GM18861 (cell line): ENCODE results near the gene TELO2.
"Not testable (repeated sequence)": the region's sequence is repeated elsewhere in the genome, so short reads cannot be mapped to it uniquely, and the experiment has no call there.

Source experiments
- ATAC-seq: cut with Tn5 transposase; IDR thresholded peaks from one replicate; pipeline ENCODE4 v1.9.1; 2021; ENCODE audit not compliant: unreplicated experiment

Gene TELO2

DNA sequence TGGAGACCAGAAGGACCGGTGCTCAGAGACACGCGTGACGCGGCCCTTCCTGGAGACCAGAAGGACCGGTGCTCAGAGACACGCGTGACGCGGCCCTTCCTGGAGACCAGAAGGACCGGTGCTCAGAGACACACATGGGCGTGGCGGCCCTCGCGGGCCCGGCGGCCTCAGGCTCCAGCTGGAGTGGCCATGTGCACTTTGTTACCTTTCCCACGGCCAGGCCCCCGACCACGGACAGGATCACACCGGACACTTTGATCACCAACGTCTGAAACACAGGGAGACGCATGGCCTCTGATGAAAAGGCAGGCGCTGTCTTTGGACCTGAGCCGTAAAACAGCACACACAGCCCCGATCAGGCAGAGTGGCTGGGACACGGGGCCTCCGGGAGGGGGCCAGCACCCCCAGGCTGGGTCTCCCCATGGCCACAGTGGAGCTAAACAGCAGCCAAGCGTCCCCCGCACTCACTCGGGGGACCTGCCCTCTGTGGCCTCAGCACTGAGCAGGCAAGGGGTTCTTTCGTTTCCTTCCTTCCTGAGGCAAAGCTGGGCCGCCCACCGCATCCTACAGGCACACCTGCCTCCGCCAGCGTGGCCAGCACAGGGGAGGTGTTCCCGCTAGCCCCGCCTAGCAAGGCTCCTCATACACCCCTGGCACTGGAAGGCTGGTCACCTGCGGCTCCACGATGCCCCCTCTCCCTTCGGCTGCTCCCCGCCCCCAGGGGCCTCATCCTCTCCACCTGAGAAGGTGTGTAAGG lies 35.5 kb upstream of the TELO2 start:
- no peak for ATAC-seq

DNA sequence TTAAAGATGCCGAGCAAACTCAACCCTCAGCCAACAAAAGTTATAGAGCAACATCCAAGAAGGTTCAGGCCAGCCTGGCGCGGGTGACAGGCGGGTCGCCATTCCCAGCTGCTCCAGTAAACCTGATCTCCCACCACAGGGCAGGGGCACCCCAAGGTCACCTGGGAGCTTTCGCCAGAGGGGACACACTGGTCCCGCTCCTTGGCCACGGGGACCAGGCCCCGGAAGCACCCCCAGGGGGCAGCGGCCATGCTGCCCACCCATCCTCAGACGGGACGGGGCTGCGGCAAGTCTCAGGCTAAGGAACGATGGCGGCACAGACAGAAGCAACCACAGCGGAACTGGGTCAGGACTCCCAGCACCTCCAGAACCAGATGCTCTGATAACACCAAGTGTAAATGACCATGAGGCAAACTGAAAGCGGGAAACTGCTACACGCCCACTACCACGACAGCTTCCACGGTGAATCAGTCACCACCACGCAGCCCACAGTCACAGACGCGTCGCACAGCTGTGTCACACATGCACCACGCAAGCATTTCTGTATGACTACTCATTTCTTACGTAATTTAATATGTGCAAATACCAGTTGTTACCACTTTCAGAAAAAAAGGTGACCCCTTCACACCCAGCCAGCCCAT lies 34.7 kb upstream of the TELO2 start:
- no peak for ATAC-seq

DNA sequence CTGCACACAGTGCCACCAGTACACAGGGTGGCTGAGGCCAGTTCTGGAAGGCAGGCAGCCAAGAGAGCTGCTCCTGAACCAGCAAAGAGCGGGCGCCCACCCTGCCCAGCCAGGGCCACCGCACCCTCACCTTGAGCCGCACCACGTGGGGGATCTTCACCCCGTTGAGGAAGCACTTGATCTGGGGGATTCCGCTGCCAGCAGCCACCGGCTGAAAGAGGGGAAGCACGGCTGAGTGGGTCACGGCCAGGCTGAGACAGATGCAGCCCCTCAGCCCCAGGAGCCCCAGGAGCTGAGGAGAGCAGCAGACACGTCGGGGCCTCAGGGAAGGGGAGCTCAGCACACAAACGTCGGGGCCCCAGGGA lies 34.2 kb upstream of the TELO2 start:
- ATAC-seq, result no peak

DNA sequence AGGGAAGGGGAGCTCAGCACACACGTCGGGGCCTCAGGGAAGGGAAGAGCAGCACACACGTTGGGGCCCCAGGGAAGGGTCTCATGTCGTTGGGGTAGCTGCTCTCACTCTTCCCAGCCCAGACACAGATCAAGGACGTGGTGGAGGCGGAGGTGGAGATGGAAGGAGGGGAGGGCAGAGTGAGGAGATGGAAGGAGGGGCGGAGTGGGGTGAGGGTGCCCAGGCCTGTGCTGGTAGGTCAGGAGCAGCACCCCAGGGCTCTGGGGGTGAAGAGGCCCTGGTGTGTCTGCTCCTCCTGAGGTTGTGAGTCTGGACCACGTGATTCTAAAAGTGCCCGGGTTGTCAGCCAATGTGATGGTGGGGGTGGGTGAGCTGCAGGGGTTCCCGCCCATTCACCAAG lies 33.2 kb upstream of the TELO2 start:
- ATAC-seq, result no peak

DNA sequence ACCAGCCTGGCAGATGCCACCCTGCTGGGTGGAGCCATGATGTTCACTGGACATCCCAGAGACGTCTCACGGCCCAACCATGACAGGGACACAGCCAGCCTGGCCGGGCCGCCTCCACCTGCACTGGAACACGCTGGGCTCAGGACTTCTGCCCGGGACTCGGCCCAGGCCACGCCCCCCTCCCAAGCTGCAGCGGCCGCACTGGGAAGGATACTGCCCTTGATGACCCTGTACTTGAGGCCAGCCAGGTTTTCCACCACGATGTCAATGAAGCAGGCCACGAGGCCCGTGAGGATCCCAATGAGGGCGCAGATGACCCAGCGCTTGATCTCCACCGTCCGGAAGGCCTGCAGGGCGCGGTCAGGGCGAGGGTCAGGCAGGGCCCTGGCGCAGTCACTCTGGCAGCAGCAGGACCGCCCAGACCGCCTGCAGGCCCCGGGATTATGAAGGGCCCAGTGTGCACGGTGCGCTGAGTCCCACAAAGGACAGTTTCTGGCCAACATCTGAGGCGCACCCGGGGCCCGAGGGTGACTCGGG lies 32.5 kb upstream of the TELO2 start:
- no peak for ATAC-seq

DNA sequence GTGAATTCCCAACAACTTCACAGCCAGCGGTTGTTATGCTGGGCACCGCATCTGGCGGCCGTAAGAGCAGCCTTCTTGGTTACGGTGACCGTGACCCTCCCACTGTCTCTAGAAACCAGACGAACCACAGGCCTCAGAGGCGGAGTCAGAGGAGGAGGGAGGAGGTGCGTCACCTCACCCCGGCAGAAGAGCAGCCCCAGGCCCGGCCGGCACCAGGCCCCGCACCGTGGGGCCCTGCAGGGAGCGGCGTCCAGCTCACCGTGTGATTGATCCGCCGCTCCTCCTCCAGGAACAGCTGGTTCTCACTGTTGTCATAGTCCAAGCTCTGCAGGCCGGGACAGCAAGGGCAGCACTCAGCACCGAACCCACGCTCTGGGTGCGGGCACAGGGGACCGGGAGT lies 32.0 kb upstream of the TELO2 start:
- ATAC-seq, result no peak

DNA sequence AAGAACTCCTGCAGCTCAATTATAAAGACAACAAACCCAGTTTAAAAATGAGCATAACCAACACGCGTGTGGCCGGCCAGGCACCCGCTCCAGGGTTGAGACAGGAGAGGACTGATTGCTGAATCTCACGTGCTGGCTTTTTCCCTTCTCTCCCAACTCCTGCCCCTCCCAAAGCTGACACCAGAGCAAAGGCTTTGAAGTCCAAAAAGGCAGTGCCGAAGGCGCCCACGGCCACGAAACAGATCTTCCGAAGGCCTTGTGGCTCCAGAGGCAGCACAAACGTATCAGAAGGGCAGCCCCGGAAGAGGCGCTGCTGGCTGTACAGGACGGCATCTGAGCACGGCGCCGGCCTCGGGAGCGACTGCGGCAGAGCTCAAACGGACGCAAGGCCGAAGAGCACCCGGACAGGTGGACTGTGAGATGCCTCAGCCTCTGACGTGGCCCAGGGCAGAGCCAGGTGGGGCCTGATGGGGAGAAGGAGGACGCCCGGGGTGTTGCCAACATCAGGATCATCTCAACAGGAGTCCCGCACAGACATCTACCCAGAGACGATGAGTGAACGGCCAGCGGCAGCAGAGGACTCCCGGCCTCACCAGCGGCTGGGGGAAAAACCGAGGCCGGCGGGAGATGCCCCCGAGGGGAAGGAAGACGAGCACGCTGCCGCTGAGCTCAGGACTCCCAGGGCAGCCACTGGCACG lies 28.8 kb upstream of the TELO2 start:
- ATAC-seq, result no peak

DNA sequence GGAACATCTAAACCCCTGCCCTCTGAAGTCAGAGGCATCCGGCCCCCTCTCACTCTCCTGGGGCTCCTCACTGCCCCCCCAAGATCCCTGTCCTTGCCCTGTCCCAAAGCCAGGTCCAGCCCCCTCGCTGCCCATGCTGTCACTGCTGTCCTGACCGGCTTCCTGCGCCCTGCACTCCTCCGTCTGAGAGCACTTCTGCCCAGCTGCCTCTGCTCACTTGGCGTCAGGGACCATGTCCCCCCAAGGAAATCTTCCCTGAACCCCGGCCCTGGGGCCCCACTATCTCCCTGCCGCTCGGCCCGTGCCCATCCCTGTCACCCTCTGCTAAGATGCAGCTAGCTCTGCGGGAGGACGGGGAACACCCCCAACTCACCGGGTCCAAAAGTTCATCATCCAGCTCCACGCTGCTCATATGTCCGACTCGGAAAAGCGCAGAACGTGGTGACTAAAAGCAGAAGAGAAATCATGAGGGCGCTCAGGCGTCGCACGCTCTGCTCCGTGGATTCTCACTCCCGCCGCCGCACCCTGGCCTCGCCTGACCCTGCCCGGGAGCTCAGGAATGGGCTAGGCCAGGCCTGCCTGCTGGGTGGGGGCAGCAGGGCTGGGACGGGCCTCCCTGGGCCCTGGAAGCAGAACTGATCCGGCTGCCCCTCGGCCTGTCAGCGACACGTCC lies 28.1 kb upstream of the TELO2 start:
- ATAC-seq, result no peak

DNA sequence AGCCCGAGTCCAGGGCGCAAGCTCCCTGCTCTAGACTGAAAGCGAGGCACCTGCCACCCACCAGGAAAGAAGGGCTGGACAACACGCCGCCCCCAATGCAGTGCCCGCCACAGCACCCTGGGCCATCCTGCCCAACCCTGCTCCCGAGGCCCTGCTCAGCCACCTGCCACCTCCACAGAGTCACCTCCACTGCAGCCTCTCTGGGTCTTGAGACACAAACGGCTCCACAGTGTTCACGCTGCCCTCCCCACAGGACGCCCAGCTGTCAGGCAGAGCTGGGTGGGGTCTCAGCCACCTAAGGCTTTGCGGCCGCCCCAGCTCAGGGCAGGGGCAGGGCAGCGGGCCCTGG lies 27.6 kb upstream of the TELO2 start:
- no peak for ATAC-seq

DNA sequence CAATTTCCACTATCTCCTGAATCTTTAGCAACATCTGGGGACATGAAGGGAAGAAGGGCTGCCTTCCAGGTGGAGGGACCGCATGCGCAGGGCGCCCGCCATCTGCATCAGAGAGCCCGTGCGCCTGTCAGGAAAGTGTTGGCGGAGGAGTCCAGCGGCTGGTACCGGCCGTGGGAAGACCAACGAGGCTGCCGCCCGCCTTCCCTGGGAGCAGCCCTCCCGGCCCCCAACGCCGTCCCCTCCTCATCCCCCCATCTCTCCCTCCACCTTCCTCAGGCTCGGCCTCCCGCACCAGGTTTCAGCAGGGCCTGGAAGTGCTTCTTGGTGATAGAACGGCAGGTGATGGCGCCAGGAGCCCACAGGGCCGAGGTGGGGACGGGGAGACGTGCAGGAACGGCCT lies 27.1 kb upstream of the TELO2 start:
- no peak for ATAC-seq

DNA sequence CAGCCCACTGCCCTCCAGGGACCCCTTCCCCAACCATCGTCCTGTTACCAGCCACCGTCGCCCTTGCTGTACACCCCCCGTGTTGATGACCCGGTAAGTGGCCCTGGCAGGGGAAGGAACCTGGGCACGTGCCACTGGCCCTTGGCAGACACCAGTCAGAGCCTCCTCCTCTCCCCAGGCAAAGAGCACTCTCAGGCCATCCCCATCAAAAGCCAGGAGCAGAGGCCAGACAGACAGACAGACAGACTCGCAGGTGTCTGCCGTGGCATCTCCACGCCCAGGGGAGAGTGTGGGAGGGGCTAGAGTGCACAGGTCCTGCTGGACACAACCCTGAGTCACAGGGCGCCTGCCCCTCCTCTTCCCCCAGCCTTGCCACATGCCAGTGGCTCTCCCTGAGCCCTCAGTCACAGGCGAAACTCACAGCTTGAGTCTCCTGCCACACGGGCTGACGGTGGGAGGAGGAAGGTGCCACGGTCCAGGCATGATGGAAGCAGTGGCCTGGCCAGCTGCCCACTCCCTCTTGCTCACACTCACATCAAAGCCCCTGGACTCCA lies 26.1 kb upstream of the TELO2 start:
- no peak for ATAC-seq

DNA sequence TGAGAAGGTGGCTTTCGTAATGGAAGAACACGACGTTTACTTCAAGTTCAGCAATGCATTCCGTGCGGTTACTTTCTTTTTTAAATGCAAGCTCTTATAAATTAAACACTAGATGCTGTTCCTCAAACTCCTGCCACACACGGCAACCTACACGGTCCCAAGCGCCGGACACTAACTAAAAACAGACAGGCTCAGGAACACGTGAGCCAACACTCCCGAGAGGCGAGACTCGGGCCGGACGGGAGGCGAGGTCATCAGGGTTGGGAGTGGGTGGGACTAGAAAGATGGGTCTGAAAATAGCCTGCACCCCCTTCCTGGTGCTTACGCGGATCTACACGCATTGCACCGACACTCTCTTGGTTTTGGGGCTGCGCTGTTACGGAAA lies 24.7 kb upstream of the TELO2 start:
- ATAC-seq, result no peak

DNA sequence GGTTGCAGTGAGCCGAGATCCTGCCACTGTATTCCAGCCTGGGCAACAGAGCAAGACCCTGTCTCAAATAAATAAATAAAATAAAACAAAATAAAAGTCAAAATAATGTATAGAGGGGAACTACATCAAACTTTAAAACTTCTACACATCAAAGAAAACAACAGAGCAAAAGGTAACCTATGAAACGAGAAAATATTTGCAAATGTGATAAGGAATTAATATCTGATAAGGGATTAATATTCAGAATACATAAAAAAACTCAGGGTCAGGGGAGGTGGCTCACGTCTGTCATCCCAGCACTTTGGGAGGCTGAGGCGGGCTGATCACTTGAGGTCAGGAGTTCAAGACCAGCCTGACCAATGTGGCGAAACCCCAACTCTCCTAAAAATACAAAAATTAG lies 24.0 kb upstream of the TELO2 start:
- not testable (repeated sequence) for ATAC-seq

DNA sequence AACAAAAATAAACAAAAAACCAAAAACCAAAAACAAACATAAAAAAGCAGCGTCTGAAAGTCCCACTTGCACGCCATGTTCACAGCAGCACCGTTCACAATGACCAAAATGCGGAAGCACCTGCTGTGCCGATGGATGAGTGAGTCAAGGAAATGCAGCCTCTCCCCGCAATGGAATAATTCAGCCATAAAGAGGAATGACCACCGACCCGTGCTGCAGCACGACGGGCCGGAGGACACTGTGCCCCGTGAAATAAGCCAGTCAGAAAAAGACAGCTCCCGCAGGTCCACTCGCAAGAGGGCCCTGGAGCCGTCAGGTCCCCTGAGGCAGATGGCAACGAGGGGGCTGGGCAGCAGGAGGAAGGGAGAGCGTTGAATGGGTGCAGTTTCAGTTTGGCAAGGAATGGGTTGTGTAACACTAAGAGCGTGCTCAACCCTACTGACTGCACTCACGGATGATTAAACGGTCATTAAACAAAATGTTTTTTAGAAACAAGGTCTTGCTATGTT lies 23.4 kb upstream of the TELO2 start:
- no peak for ATAC-seq

DNA sequence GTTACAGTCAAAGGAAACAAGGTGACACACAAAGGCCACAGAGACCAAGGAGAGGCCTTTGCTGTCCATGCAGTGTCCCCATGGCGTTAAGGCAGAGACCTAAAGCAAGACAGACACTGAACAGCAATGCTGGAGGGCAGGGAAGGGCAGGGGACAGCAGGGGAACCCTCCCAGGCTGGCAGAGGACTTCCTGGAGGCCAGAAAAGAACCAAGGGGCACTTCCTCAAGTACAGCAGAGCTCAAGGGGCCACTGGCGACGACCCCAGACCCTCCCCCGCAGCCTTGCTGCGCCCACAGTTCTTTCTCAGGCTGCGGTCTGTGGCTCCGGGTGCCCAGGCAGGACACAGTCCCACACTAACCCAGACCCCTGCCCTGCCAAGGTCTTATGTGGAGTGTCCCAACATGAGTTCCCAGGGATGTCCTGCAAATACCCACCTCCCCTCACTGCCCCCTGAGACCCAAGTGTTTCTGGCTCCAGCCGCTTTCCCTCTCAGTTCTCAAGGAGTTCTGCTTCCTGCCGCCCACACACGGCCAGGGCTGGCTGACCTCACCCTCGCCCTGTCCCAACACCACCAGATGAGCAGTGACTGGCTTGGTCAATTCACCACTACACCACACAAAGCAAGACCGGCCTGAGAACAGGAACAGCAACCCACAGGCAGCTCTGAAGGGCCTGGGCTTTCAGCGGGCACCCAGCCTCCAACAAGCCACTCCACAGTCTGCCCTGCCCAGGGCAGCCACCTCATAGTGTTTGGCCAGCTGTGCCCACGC lies 22.5 kb upstream of the TELO2 start:
- ATAC-seq, result no peak

DNA sequence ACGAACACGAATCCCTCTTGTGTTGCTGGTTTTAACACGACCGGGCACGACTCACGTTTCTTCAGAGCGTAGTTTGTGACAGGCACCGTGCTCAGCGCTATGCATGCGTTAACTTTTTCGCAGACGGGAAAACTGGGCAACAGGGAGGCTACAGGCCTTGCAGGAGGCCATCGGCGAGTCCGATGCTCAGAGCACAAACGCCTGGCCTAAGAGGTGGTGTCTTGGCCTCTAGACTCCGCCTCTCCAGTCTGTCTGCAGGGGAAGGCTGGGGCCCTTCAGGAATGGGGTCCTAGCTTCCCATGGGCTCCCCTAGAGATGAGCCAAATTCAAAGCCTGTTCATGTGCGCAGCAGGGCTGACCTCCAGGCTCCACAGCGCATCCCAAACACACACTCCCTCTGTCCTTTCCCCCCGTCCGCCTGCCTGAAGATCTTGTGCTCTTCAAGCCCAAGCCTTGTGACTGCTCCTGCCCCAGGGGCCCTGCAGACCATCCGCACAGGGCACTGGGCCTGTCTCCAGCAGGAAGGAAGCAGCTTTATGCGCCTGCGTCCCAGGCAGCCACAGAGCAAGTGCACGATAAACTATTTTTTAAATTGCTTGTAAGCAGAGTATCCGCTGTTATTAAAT lies 21.5 kb upstream of the TELO2 start:
- no peak for ATAC-seq

DNA sequence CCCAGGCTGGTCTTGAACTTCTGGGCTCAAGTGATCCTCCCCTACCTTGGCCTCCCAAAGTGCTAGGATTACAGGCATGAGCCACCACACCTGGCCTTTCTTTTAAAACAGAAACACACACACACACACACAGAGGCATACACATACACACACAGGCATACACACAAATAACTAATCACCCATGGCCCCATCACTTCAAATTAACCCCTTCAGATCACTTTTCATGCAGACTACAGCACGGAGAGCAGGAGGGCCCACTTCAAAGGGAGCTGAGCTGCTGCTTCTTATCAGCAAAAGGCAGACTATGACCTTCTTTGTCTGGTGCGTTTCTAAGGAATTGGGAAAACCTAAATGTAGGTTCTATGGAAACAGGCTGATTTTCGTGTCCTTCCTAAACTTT lies 20.2 kb upstream of the TELO2 start:
- ATAC-seq, result no peak

DNA sequence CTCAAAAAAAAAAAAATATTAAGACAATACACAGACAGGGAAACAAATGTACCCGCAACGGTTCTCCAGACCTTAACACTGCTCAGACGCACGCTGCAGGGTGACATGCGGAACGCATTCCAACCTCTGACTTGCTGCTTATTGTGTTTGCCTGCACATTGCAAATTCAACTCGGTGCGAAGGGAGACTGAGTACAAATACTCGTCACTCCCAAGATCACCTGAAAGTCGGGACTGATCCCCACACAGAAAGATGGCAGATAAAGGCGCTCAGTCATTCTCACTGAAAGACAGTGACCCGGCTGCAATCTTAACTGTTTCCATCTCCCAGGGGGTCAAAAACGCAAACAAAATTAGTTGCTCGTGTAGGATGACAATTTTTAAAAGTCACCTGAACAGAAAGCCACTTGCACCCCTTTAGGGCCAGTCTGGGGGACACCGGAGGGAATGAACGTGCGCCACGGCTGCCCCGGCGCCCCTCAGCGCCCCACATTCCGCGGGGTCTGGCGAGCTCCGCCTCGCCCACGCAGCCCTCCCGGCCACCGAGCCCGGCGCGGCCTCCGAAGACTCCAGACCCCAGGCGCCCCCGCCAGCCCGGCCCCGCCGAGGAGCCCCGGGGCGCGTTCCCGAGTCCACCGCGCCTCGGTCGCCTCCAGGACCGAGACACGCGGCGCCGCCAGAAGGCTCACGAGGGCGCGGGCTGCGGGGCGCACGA lies 18.9 kb upstream of the TELO2 start:
- peak; percentile 12 for ATAC-seq

DNA sequence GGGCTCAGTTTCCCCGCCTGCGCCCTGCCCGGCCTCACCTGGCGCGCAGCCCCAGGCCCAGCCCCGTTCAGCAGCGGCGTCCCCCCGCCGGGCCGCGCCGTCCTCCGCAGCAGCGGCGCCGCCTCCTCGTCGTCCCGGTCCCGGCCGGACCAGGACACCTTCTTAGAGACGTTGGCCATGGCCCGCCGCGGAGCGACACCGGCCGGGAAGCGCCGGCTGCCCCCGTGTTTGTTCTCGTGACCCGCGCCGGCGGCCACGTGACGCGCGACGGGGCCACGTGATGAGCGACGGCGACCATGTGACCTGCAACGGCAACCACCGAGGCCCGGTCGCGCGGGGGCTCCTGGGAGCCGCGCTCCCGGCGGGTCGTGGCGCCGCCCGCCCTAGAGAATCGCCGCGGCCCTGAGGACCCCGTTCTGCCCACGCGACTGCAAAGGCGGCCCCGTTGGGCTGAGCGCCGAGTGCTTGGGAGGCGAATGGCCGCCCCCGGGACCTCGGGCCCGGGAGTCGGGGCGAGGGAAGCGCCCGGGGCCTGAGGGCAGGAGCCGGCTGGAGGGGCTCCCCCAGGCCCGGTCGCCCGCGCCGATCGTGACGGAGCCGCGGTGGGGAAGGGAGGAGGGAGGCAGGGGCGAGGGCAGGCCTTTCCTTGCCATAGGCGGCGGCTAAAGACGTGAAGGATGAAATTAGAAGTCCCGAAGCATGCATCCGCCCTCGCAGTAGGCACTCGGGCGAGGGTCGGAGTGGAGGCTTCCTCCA lies 18.2 kb upstream of the TELO2 start, which contains the start of gene CLCN7:
TSS of gene CLCN7 (minus strand) at position 233 of the 756 bp plus-strand sequence. CDS start at position 179, 54 bp downstream.
- peak; percentile 69 for ATAC-seq
